Measurements from ENCODE around the gene FAM76B.

DNA sequence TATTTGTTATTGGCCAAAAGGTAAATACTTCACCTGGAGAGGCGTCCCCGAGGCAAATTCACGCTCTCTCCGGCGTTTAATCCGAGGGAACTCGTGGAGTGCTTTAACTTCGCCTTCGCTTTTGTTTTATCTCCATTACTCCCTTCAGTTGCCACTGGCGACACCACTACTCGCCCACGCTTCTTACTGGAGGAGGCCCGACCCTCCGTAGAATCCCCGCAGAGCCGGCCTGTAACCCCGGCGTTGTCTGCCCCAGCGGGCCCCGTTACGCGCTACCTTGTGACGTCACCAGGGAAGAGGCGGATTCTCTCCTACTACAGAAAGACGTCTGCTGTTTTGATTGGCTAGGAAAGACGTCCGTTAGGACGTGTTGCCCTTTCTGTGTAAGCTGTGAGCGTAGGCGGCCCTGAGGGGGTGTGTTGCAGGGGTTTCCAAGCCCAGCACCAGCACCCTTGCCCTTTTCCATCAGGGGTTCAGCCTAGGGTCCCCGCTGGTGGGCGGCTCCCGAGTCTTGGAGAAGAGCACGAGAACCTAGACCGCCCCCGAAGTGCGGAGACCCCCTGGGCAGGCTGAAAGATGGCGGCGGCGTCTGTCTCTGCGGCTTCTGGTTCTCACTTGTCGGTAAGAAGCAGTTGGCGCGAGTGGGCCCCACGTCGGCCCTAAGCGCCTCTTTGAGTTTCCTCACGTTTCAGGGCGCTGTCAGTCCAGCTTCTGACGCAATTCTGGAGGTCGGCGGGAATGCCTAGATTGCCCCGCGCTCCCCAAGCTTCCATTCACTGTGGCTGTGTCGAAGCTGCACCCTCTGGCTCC, 746 bp upstream of the FAM76B start, which contains the start of gene CEP57:
- TF ChIP-seq, protein P1, sequence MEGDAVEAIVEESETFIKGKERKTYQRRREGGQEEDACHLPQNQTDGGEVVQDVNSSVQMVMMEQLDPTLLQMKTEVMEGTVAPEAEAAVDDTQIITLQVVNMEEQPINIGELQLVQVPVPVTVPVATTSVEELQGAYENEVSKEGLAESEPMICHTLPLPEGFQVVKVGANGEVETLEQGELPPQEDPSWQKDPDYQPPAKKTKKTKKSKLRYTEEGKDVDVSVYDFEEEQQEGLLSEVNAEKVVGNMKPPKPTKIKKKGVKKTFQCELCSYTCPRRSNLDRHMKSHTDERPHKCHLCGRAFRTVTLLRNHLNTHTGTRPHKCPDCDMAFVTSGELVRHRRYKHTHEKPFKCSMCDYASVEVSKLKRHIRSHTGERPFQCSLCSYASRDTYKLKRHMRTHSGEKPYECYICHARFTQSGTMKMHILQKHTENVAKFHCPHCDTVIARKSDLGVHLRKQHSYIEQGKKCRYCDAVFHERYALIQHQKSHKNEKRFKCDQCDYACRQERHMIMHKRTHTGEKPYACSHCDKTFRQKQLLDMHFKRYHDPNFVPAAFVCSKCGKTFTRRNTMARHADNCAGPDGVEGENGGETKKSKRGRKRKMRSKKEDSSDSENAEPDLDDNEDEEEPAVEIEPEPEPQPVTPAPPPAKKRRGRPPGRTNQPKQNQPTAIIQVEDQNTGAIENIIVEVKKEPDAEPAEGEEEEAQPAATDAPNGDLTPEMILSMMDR (conservative IDR thresholded peaks at IDR 0.05; ENCODE audit: low read depth, low read length), result no peak
- no peak for TF ChIP-seq EZH2 (IDR thresholded peaks at IDR 0.05; ENCODE audit: borderline replicate concordance, low read depth, low read length, poor library complexity, severe bottlenecking)

Data from A673 (cell line).